GM18505 (cell line): ENCODE data around the gene KCTD15.

Source experiments
- ATAC-seq: cut with Tn5 transposase; IDR thresholded peaks from one replicate; pipeline ENCODE4 v1.9.1; 2021; ENCODE audit not compliant: unreplicated experiment
- POLR2A ChIP-seq: IDR thresholded peaks from 4 replicates; pipeline ENCODE4 v1.6.1; 2011; ENCODE audit warnings: borderline replicate concordance; ENCODE audit not compliant: insufficient read depth, insufficient read length; ENCODE audit errors: extremely low read depth

KCTD15 gene

GRCh38 chr19:33796164-33796875 is at the start of gene KCTD15:
Gene KCTD15, plus strand, starts transcription at chr19:33796870. Its CDS starts 3,585 bp downstream, at chr19:33800455.
- no peak for TF ChIP-seq POLR2A

GRCh38 chr19:33747273-33747672 is 49.4 kb upstream of the KCTD15 start:
- ATAC-seq, result no peak

More at GRCh38 chr19:33796164-33796875, at the start of gene KCTD15:
- no peak for ATAC-seq

GRCh38 chr19:33748231-33748630 is 48.4 kb upstream of the KCTD15 start:
- ATAC-seq, result no peak
- no peak for TF ChIP-seq POLR2A

More at GRCh38 chr19:33747273-33747672, 49.4 kb upstream of the KCTD15 start:
- TF ChIP-seq POLR2A, result no peak

- no peak for TF ChIP-seq POLR2A
- no peak for ATAC-seq
Observed at GRCh38 chr19:33749016-33749415, 47.7 kb upstream of the KCTD15 start.

- ATAC-seq, result no peak
- TF ChIP-seq POLR2A, result no peak
Observed at GRCh38 chr19:33749619-33750175, 47.0 kb upstream of the KCTD15 start.

GRCh38 chr19:33750587-33751435 is 45.9 kb upstream of the KCTD15 start:
- ATAC-seq, result no peak
- no peak for TF ChIP-seq POLR2A

GRCh38 chr19:33751436-33751770 is 45.3 kb upstream of the KCTD15 start:
- TF ChIP-seq POLR2A, result no peak
- ATAC-seq, result no peak

GRCh38 chr19:33752018-33752800 is 44.5 kb upstream of the KCTD15 start:
- no peak for ATAC-seq
- no peak for TF ChIP-seq POLR2A

GRCh38 chr19:33752945-33753344 is 43.7 kb upstream of the KCTD15 start:
- no peak for ATAC-seq
- TF ChIP-seq POLR2A, result no peak

- no peak for TF ChIP-seq POLR2A
- ATAC-seq, result no peak
Observed at GRCh38 chr19:33754361-33754760, 42.3 kb upstream of the KCTD15 start.

GRCh38 chr19:33755099-33756035 is 41.3 kb upstream of the KCTD15 start:
- no peak for TF ChIP-seq POLR2A
- no peak for ATAC-seq

- TF ChIP-seq POLR2A, result no peak
- no peak for ATAC-seq
Observed at GRCh38 chr19:33756177-33756576, 40.5 kb upstream of the KCTD15 start.
